Measurements from ENCODE around the gene CCDC92B. TPM values are rescaled to one million over a fixed set of nuclear protein-coding genes. Genes with fewer than 3 reads are reported as not detected.

The CCDC92B gene
- total RNA-seq, 1 donor from 2014 or later, result 0.17 TPM

DNA sequence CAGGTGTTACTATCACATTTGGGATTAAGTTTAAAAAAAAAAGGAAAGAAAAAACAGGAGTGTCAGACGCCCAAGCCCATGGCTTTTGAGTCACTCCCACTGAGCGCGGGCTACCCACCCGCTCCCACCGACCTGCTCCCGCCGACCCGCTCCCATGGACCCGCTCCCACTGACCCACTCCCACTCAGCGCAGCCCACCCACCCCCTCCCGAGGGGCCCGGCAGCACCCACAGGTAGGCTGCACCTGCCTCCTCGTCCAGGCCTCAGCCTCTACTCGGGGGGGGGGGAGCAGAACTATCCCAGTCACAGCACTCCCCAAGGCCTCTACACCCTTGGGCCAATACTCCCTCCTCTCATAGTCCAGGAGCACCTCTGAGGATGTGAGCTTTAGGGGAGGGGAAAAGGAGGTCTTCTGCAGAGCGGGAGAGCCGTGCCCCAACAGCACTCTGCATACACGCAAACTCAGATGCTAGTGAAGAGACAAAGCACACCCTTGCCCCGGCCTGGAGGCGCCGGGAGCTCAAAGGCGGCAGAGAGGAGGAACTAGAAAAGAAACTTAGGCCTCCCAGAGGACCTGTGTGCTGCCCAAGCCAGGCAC, 40.8 kb downstream of the CCDC92B start:
- H3K4me1 Mint-ChIP-seq, result peaks cover 35% of the 10 kb centered on the region
- Histone ChIP-seq H4K20me1 (ENCODE audit: low read depth) (peaks cover 56% of the 10 kb centered on the region), H3K4me3 (no peak overlapping the region), H3K9me3 (ENCODE audit: low read depth) (no peaks in the 10 kb centered on the region), H3K36me3 (no peaks in the 10 kb centered on the region), H3F3A (ENCODE audit: low read depth) (peaks cover 15% of the 10 kb centered on the region), H3K27ac (no peak overlapping the region), H3K9ac (no peak overlapping the region), H3K4me1 (peaks cover 14% of the 10 kb centered on the region), H3K4me2 (no peak overlapping the region), H3K27me3 (peaks cover 31% of the 10 kb centered on the region), H2AFZ (replicated peaks) (no peak overlapping the region), H3K79me2 (ENCODE audit: low read depth) (peaks cover 52% of the 10 kb centered on the region)
- H3K9me3 Mint-ChIP-seq, result no peaks in the 10 kb centered on the region
- DNase-seq (ENCODE audit: low spot score), result no peak
- H3K27me3 Mint-ChIP-seq (ENCODE audit: insufficient read depth, low read depth), result peaks cover 14% of the 10 kb centered on the region
- TF ChIP-seq CTCF (IDR thresholded peaks at IDR 0.05) (no peak), EZH2 (IDR thresholded peaks at IDR 0.05) (no peak), EZH2phosphoT487 (IDR thresholded peaks at IDR 0.05) (no peak)
- H3K36me3 Mint-ChIP-seq, result peaks cover 2% of the 10 kb centered on the region
- H3K4me3 Mint-ChIP-seq, result no peak overlapping the region
- H3K27ac Mint-ChIP-seq, result peak overlapping the region; percentile 63

DNA sequence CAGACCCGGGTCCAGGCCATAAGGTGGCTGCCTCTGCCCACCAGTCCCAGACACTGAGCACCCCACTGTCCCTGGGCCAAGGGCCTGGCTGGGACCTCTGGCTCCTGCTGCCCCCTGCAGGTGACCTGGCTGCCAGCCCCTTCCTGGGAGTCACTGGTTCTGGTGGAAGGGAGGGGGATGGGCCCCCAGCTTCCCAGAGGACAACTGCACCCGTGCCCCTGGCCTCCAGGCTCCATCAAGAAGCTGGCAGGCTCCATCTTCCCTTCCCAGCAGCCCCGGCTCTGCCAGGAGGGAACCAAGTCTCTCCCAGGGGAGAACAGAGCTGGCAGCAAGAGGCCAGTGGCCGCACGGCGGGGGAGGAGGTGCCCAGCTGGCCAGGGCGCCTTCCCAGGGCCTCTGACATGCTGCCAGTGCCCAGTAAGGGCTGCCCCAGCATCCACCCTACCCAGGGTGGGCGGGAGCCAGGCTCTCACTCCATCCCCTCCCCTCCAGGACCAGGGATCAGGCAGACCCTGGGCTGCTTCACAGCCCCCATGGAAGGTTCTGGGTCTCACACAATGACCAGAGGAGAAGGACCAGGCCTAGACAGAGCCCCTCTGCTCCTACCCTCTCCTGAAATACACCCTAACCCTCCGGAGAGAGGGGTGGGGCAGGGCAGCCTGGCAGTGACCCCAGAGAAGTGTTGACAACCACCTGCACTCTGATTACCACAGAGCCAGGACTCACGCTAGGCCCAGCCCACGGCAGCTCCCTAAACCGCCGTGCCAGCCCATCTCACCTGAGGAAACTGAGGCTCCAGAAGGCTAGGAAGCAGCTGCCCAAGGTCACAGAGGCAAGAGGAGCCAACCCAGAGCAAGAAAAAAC, 41.5 kb downstream of the CCDC92B start:
- Mint-ChIP-seq H3K4me3 (no peak overlapping the region), H3K9me3 (no peaks in the 10 kb centered on the region), H3K27me3 (ENCODE audit: insufficient read depth, low read depth) (peaks cover 13% of the 10 kb centered on the region), H3K36me3 (peaks cover 2% of the 10 kb centered on the region), H3K27ac (peak overlapping the region; percentile 63), H3K4me1 (peaks cover 35% of the 10 kb centered on the region)
- peak; percentile 72 for DNase-seq (ENCODE audit: low spot score)
- H3F3A ChIP-seq (ENCODE audit: low read depth), result peaks cover 15% of the 10 kb centered on the region
- TF ChIP-seq EZH2 (IDR thresholded peaks at IDR 0.05) (no peak), EZH2phosphoT487 (IDR thresholded peaks at IDR 0.05) (no peak), CTCF (IDR thresholded peaks at IDR 0.05) (peak; percentile 66)
- no peak overlapping the region for H3K4me3 ChIP-seq
- H3K4me2 ChIP-seq, result no peak overlapping the region
- H3K79me2 ChIP-seq (ENCODE audit: low read depth), result peaks cover 52% of the 10 kb centered on the region
- no peak overlapping the region for H3K27ac ChIP-seq
- H3K4me1 ChIP-seq, result peaks cover 14% of the 10 kb centered on the region
- H3K36me3 ChIP-seq, result no peaks in the 10 kb centered on the region
- H2AFZ ChIP-seq (replicated peaks), result no peak overlapping the region
- peaks cover 56% of the 10 kb centered on the region for H4K20me1 ChIP-seq (ENCODE audit: low read depth)
- no peaks in the 10 kb centered on the region for H3K9me3 ChIP-seq (ENCODE audit: low read depth)
- H3K9ac ChIP-seq, result no peak overlapping the region
- peaks cover 31% of the 10 kb centered on the region for H3K27me3 ChIP-seq

GRCh38 chr17:2706911-2707510, 42.4 kb downstream of the CCDC92B start:
- no peaks in the 10 kb centered on the region for H3K9me3 ChIP-seq (ENCODE audit: low read depth)
- peaks cover 56% of the 10 kb centered on the region for H4K20me1 ChIP-seq (ENCODE audit: low read depth)
- Mint-ChIP-seq H3K27me3 (ENCODE audit: insufficient read depth, low read depth) (peaks cover 13% of the 10 kb centered on the region), H3K36me3 (peaks cover 2% of the 10 kb centered on the region), H3K4me1 (peaks cover 27% of the 10 kb centered on the region), H3K27ac (no peak overlapping the region), H3K9me3 (no peaks in the 10 kb centered on the region), H3K4me3 (no peak overlapping the region)
- no peak overlapping the region for H2AFZ ChIP-seq (replicated peaks)
- peaks cover 52% of the 10 kb centered on the region for H3K79me2 ChIP-seq (ENCODE audit: low read depth)
- TF ChIP-seq EZH2 (IDR thresholded peaks at IDR 0.05) (no peak), EZH2phosphoT487 (IDR thresholded peaks at IDR 0.05) (no peak), CTCF (IDR thresholded peaks at IDR 0.05) (no peak)
- no peaks in the 10 kb centered on the region for H3K36me3 ChIP-seq
- no peak overlapping the region for H3K4me3 ChIP-seq
- no peak for DNase-seq (ENCODE audit: low spot score)
- peaks cover 21% of the 10 kb centered on the region for H3K27me3 ChIP-seq
- no peak overlapping the region for H3K9ac ChIP-seq
- peaks cover 11% of the 10 kb centered on the region for H3F3A ChIP-seq (ENCODE audit: low read depth)
- no peak overlapping the region for H3K4me2 ChIP-seq
- H3K4me1 ChIP-seq, result peaks cover 14% of the 10 kb centered on the region
- no peak overlapping the region for H3K27ac ChIP-seq

Measured in neural progenitor cell (in vitro differentiated cells).